SK-N-SH (cell line): Measurements from ENCODE around the gene BMF. TPM values are rescaled to one million over a fixed set of nuclear protein-coding genes. Genes with fewer than 3 reads are reported as not detected.

ENCODE experiments used
- CTCF ChIA-PET: fragments of 300-600, 350-600 bp; formaldehyde crosslinking; extraction: SDS; loops from one replicate; lab custom pipeline; 2021; lab: Yijun Ruan, JAX
- POLR2A ChIA-PET: fragments of 350-600 bp; sonication (Branson Sonifier 250); formaldehyde crosslinking; extraction: SDS; loops from one replicate; lab custom pipeline; 2020; ENCODE audit warnings: antibody characterized with exemption, inconsistent platforms; lab: Yijun Ruan, JAX
- DNase-seq: peaks from one replicate; pipeline ENCODE4 v3.0.0; 2012
- H2AFZ ChIP-seq: fragments of 200-600 bp; sonication (generic); 2 replicates; pipeline ENCODE4 v1.8.1; 2016; ENCODE audit warnings: antibody characterized with exemption, mild to moderate bottlenecking, low read depth
- H3F3A ChIP-seq: fragments of 200-600 bp; sonication (generic); replicated peaks from 2 replicates; pipeline ENCODE3; 2016; ENCODE audit warnings: antibody characterized with exemption, mild to moderate bottlenecking; ENCODE audit not compliant: insufficient read depth
- H3K27ac ChIP-seq, 2 experiments: fragments of 200-500 bp in 1 of 2; fragments of 200-600 bp in 1 of 2; sonication (Bioruptor generic) in 1 of 2; sonication (generic), shearing (Covaris generic) in 1 of 2; 2 replicates each; pipeline versions ENCODE4 v1.5.1 to v1.6.1; 2014 to 2016; ENCODE audit warnings: low read depth in 2 of 2, inconsistent platforms in 1 of 2, low read length in 1 of 2, mild to moderate bottlenecking in 1 of 2, mixed read lengths in 1 of 2
- H3K27me3 ChIP-seq: fragments of 200-600 bp; sonication (generic), shearing (Covaris generic); 2 replicates; pipeline ENCODE4 v1.6.1; 2016; ENCODE audit warnings: mixed run types; ENCODE audit not compliant: insufficient read depth
- H3K36me3 ChIP-seq, 2 experiments: fragments of 200-500 bp in 1 of 2; fragments of 200-600 bp in 1 of 2; sonication (Bioruptor generic) in 1 of 2; sonication (generic) in 1 of 2; replicated peaks in 1 of 2; 2 replicates each; pipeline versions ENCODE3 to v1.5.1; 2014 to 2016; ENCODE audit warnings: low read length in 1 of 2, mild to moderate bottlenecking in 1 of 2; ENCODE audit not compliant: insufficient read depth in 2 of 2, control insufficient read depth in 1 of 2
- H3K4me1 ChIP-seq, 2 experiments: fragments of 200-500 bp in 1 of 2; fragments of 200-600 bp in 1 of 2; sonication (Bioruptor generic) in 1 of 2; sonication (generic), shearing (Covaris generic) in 1 of 2; 2 replicates each; pipeline versions ENCODE4 v1.5.1 to v1.6.1; 2014 to 2016; ENCODE audit warnings: low read depth in 1 of 2, low read length in 1 of 2, mixed run types in 1 of 2; ENCODE audit not compliant: insufficient read depth in 2 of 2, control insufficient read depth in 1 of 2
- H3K4me2 ChIP-seq: fragments of 200-600 bp; sonication (generic), shearing (Covaris generic); 2 replicates; pipeline ENCODE4 v1.6.1; 2017; ENCODE audit warnings: mixed run types
- H3K4me3 ChIP-seq, 2 experiments: fragments of 200-500 bp in 1 of 2; fragments of 200-600 bp in 1 of 2; sonication (Bioruptor generic) in 1 of 2; sonication (generic), shearing (Covaris generic) in 1 of 2; 2 replicates each; pipeline versions ENCODE4 v1.5.1 to v1.8.1; 2014 to 2016; ENCODE audit warnings: low read depth in 2 of 2, inconsistent platforms in 1 of 2, low read length in 1 of 2, mild to moderate bottlenecking in 1 of 2, mixed read lengths in 1 of 2, moderate library complexity in 1 of 2
- H3K79me2 ChIP-seq: fragments of 200-600 bp; sonication (generic); 2 replicates; pipeline ENCODE4 v1.8.1; 2017; ENCODE audit warnings: mild to moderate bottlenecking; ENCODE audit not compliant: insufficient read depth
- H3K9ac ChIP-seq: fragments of 200-600 bp; sonication (generic); 2 replicates; pipeline ENCODE4 v1.6.1; 2017; ENCODE audit warnings: mixed run types
- H3K9me2 ChIP-seq: fragments of 200-600 bp; sonication (generic); 2 replicates; pipeline ENCODE4 v1.6.1; 2017; ENCODE audit warnings: mixed run types
- H3K9me3 ChIP-seq: fragments of 200-600 bp; sonication (generic); 2 replicates; pipeline ENCODE4 v1.6.1; 2017; ENCODE audit warnings: mixed run types, mild to moderate bottlenecking, moderate library complexity
- H4K20me1 ChIP-seq: fragments of 200-600 bp; sonication (generic); 2 replicates; pipeline ENCODE4 v1.6.1; 2017; ENCODE audit warnings: mild to moderate bottlenecking, mixed run types; ENCODE audit not compliant: insufficient read depth
- CHD2 ChIP-seq: fragments of 150-350 bp; IDR thresholded peaks from 2 replicates; pipeline ENCODE4 v1.6.1; 2018; ENCODE audit warnings: low read length; ENCODE audit not compliant: partially characterized antibody
- ELF1 ChIP-seq: IDR thresholded peaks from 2 replicates; pipeline ENCODE4 v1.4.0; 2012
- EP300 ChIP-seq, 2 experiments: IDR thresholded peaks; 2 replicates each; pipeline versions ENCODE4 v1.4.0 to v1.6.1; 2012; ENCODE audit warnings: borderline replicate concordance in 1 of 2, low read depth in 1 of 2, low read length in 1 of 2
- FOXJ3 ChIP-seq: sonication (generic); formaldehyde crosslinking; IDR thresholded peaks from 2 replicates; pipeline ENCODE4 v1.5.1; 2020; ENCODE audit warnings: mild to moderate bottlenecking, missing genetic modification reagents
- IRF3 ChIP-seq: fragments of 150-350 bp; IDR thresholded peaks from 2 replicates; pipeline ENCODE4 v1.6.1; 2016; ENCODE audit warnings: mild to moderate bottlenecking, low read depth, low read length
- NFIC ChIP-seq: IDR thresholded peaks from 2 replicates; pipeline ENCODE4 v1.4.0; 2012; ENCODE audit warnings: borderline replicate concordance
- PBX3 ChIP-seq: IDR thresholded peaks from 2 replicates; pipeline ENCODE4; 2012
- RCOR1 ChIP-seq: fragments of 150-350 bp; IDR thresholded peaks from 2 replicates; pipeline ENCODE4 v1.6.1; 2017; ENCODE audit warnings: antibody characterized with exemption, low read length
- REST ChIP-seq: IDR thresholded peaks from 2 replicates; pipeline ENCODE4 v1.6.1; 2012; ENCODE audit warnings: mild to moderate bottlenecking, low read depth, low read length, moderate library complexity
- RFX5 ChIP-seq: IDR thresholded peaks from 2 replicates; pipeline ENCODE4 v1.6.1; 2012; ENCODE audit warnings: mild to moderate bottlenecking, improper control_type of control experiment, low read length
- RXRA ChIP-seq: IDR thresholded peaks from 2 replicates; pipeline ENCODE4 v1.4.0; 2012; ENCODE audit warnings: low read depth, mild to moderate bottlenecking, borderline replicate concordance
- SIN3A ChIP-seq: IDR thresholded peaks from 2 replicates; pipeline ENCODE4 v1.6.1; 2012; ENCODE audit warnings: low read depth, mild to moderate bottlenecking, low read length, moderate library complexity, borderline replicate concordance
- SMC3 ChIP-seq: IDR thresholded peaks from 2 replicates; pipeline ENCODE4 v1.6.1; 2012; ENCODE audit warnings: low read depth, low read length, improper control_type of control experiment
- TAF1 ChIP-seq: IDR thresholded peaks from 2 replicates; pipeline ENCODE4 v1.6.1; 2012; ENCODE audit warnings: low read depth, mild to moderate bottlenecking, low read length, moderate library complexity, borderline replicate concordance
- TCF12 ChIP-seq: IDR thresholded peaks from 2 replicates; pipeline ENCODE4 v1.4.0; 2012
- TEAD4 ChIP-seq: IDR thresholded peaks from 2 replicates; pipeline ENCODE4 v1.4.0; 2012; ENCODE audit warnings: mild to moderate bottlenecking, borderline replicate concordance; ENCODE audit not compliant: insufficient read depth
- USF1 ChIP-seq: IDR thresholded peaks from 2 replicates; pipeline ENCODE4 v1.4.0; 2012; ENCODE audit warnings: low read depth, borderline replicate concordance
- USF2 ChIP-seq: fragments of 150-350 bp; IDR thresholded peaks from 2 replicates; pipeline ENCODE4 v1.6.1; 2017; ENCODE audit warnings: antibody characterized with exemption, low read length, low read depth, borderline replicate concordance
- YY1 ChIP-seq: IDR thresholded peaks from 2 replicates; pipeline ENCODE4 v1.4.0; 2012; ENCODE audit warnings: low read depth, mild to moderate bottlenecking
- ZBTB33 ChIP-seq: IDR thresholded peaks from 2 replicates; pipeline ENCODE4 v1.4.0; 2012; ENCODE audit warnings: low read depth, borderline replicate concordance
- WGBS: methylation state at CpG from one replicate; pipeline ENCODE4 v1.1.6; 2017; ENCODE audit warnings: low lambda C conversion rate; 5-methylcytosine and 5-hydroxymethylcytosine counted together
- polyA plus RNA-seq, 3 experiments: library from polyadenylated mRNA; depleted of rRNA; stranded (reverse); fragments of >200 nt; gene quantifications; 2 replicates each; pipeline ENCODE4 v1.2.3, GENCODE V29; 2012

Gene BMF
- polyA plus RNA-seq, 1 of the 3 experiments (the other 2 are of a cell fraction) = 0.72 TPM

GRCh38 chr15:40102897-40103858 is 5.5 kb downstream of the BMF start:
- H3K27me3 ChIP-seq = no peaks in the 10 kb centered on the region
- H3K79me2 ChIP-seq = no peaks in the 10 kb centered on the region
- H3K4me3 ChIP-seq = no peak overlapping the region
- H3K4me2 ChIP-seq = peak overlapping the region; percentile 43; the same call in 1 of the 2 replicates
- 12% methylated on average over 21 of the region's 29 CpGs for WGBS
- ChIA-PET CTCF (interaction anchor here (0.7 to 13.1 kb wide), 16 partner anchors 12 to 171 kb away, joined by 3 to 153 read pairs (median 8); partner anchors contain the start of gene BUB1B), POLR2A (interaction anchor here (0.8 kb wide), 1 partner anchor 65 kb away, joined by 3 read pairs; no protein-coding TSS in a partner anchor)
- peaks cover 29% of the 10 kb centered on the region for H3F3A ChIP-seq
- peaks cover 44 to 69% of the 10 kb centered on the region in 2 experiments for H3K4me1 ChIP-seq
- H3K27ac ChIP-seq = peak overlapping the region; percentile 49 to 97; a peak in 3 of 4 replicates
- DNase-seq = peak; percentile 91
- H3K36me3 ChIP-seq = no peaks in the 10 kb centered on the region
- no peak overlapping the region; the same call in 1 of the 2 replicates for H3K9ac ChIP-seq
- no peaks in the 10 kb centered on the region for H3K9me2 ChIP-seq
- no peaks in the 10 kb centered on the region for H3K9me3 ChIP-seq
- H4K20me1 ChIP-seq = no peaks in the 10 kb centered on the region
- peak overlapping the region; percentile 5; the same call in 1 of the 2 replicates for H2AFZ ChIP-seq
- TF ChIP-seq IRF3 = no peak
- peak in 1 of 2 experiments; percentile 82; a peak in 2 of 4 replicates for TF ChIP-seq EP300 (IDR thresholded peaks at IDR 0.05; ENCODE audit: borderline replicate concordance in 1 of 2, low read depth in 1 of 2, low read length in 1 of 2)
- TF ChIP-seq TEAD4 = no peak
- TF ChIP-seq ZBTB33 = no peak
- peak; percentile 76; the same call in 1 of the 2 replicates for TF ChIP-seq SIN3A
- 0 out of 2 replicates have a peak, but pooled peaks have one; percentile 32 for TF ChIP-seq PBX3
- no peak for TF ChIP-seq ELF1
- peak; percentile 85 for TF ChIP-seq USF1
- peak; percentile 81 for TF ChIP-seq NFIC
- peak; percentile 57; the same call in 1 of the 2 replicates for TF ChIP-seq USF2
- TF ChIP-seq SMC3 = peak; percentile 2; the same call in 1 of the 2 replicates
- TF ChIP-seq REST = no peak
- TF ChIP-seq TCF12 = peak; percentile 63; the same call in 1 of the 2 replicates
- TF ChIP-seq CHD2 = peak; percentile 80
- TF ChIP-seq YY1 = no peak
- TF ChIP-seq FOXJ3 = peak; percentile 70; the same call in 1 of the 2 replicates
- TF ChIP-seq RCOR1 = peak; percentile 84; the same call in 1 of the 2 replicates
- no peak for TF ChIP-seq RFX5
- TF ChIP-seq TAF1 = no peak
- TF ChIP-seq RXRA = no peak
